Measurements from ENCODE around the gene FAM76A.
A peak's percentile ranks its signal among the peaks of the same experiment; 100 is the strongest.

The FAM76A gene

GRCh38 chr1:27710574-27710973 lies 15.2 kb upstream of the FAM76A start:
- no peak overlapping the region for H3K9ac ChIP-seq
- no peaks in the 10 kb centered on the region for H3K36me3 ChIP-seq (ENCODE audit: insufficient read depth)
- no peaks in the 10 kb centered on the region for H3K79me2 ChIP-seq (ENCODE audit: insufficient read depth, low read depth)
- H3K27ac ChIP-seq, result no peak overlapping the region
- no peak for TF ChIP-seq CTCF (conservative IDR thresholded peaks at IDR 0.05; ENCODE audit: low read depth, low read length)
- H2AFZ ChIP-seq (ENCODE audit: low read depth), result no peak overlapping the region
- peaks cover 38% of the 10 kb centered on the region for H3K4me1 ChIP-seq (ENCODE audit: low read depth, poor library complexity, severe bottlenecking)
- H3K27me3 ChIP-seq (ENCODE audit: insufficient read depth, low read depth), result no peaks in the 10 kb centered on the region
- no peaks in the 10 kb centered on the region for H4K20me1 ChIP-seq (ENCODE audit: insufficient read depth)
- H3K4me2 ChIP-seq, result no peak overlapping the region
- H3K4me3 ChIP-seq (IDR thresholded peaks at IDR 0.05; ENCODE audit: insufficient read depth, low read depth, low read length), result no peak overlapping the region

- Histone ChIP-seq H3K9ac (peak overlapping the region; percentile 22; the same call in 1 of the 2 replicates), H3K4me3 (IDR thresholded peaks at IDR 0.05; ENCODE audit: insufficient read depth, low read depth, low read length) (no peak overlapping the region), H4K20me1 (ENCODE audit: insufficient read depth) (no peaks in the 10 kb centered on the region), H3K4me2 (peak overlapping the region; percentile 58), H3K4me1 (ENCODE audit: low read depth, poor library complexity, severe bottlenecking) (peaks cover 38% of the 10 kb centered on the region), H3K27me3 (ENCODE audit: insufficient read depth, low read depth) (no peaks in the 10 kb centered on the region), H3K79me2 (ENCODE audit: insufficient read depth, low read depth) (no peaks in the 10 kb centered on the region), H3K27ac (peak overlapping the region; percentile 77), H2AFZ (ENCODE audit: low read depth) (peak overlapping the region; percentile 67), H3K36me3 (ENCODE audit: insufficient read depth) (no peaks in the 10 kb centered on the region)
- no peak for TF ChIP-seq CTCF (conservative IDR thresholded peaks at IDR 0.05; ENCODE audit: low read depth, low read length)
Observed at GRCh38 chr1:27713139-27713725, 12.5 kb upstream of the FAM76A start.

GRCh38 chr1:27713869-27714513 lies 11.8 kb upstream of the FAM76A start:
- Histone ChIP-seq H3K79me2 (ENCODE audit: insufficient read depth, low read depth) (no peaks in the 10 kb centered on the region), H3K27me3 (ENCODE audit: insufficient read depth, low read depth) (no peaks in the 10 kb centered on the region), H3K4me2 (peak overlapping the region; percentile 58), H3K4me3 (IDR thresholded peaks at IDR 0.05; ENCODE audit: insufficient read depth, low read depth, low read length) (no peak overlapping the region), H3K9ac (peak overlapping the region; percentile 22; the same call in 1 of the 2 replicates), H3K27ac (peak overlapping the region; percentile 77), H3K36me3 (ENCODE audit: insufficient read depth) (no peaks in the 10 kb centered on the region), H3K4me1 (ENCODE audit: low read depth, poor library complexity, severe bottlenecking) (peaks cover 38% of the 10 kb centered on the region), H4K20me1 (ENCODE audit: insufficient read depth) (no peaks in the 10 kb centered on the region), H2AFZ (ENCODE audit: low read depth) (peak overlapping the region; percentile 67; the same call in 1 of the 2 replicates)
- no peak for TF ChIP-seq CTCF (conservative IDR thresholded peaks at IDR 0.05; ENCODE audit: low read depth, low read length)

GRCh38 chr1:27716262-27716895 lies 9.4 kb upstream of the FAM76A start:
- H3K9ac ChIP-seq, result no peak overlapping the region
- no peaks in the 10 kb centered on the region for H3K79me2 ChIP-seq (ENCODE audit: insufficient read depth, low read depth)
- no peak for TF ChIP-seq CTCF (conservative IDR thresholded peaks at IDR 0.05; ENCODE audit: low read depth, low read length)
- H3K27me3 ChIP-seq (ENCODE audit: insufficient read depth, low read depth), result no peaks in the 10 kb centered on the region
- no peaks in the 10 kb centered on the region for H4K20me1 ChIP-seq (ENCODE audit: insufficient read depth)
- no peak overlapping the region for H3K4me2 ChIP-seq
- H3K36me3 ChIP-seq (ENCODE audit: insufficient read depth), result no peaks in the 10 kb centered on the region
- H3K27ac ChIP-seq, result no peak overlapping the region
- no peak overlapping the region for H3K4me3 ChIP-seq (IDR thresholded peaks at IDR 0.05; ENCODE audit: insufficient read depth, low read depth, low read length)
- H3K4me1 ChIP-seq (ENCODE audit: low read depth, poor library complexity, severe bottlenecking), result peaks cover 37% of the 10 kb centered on the region
- H2AFZ ChIP-seq (ENCODE audit: low read depth), result no peak overlapping the region
